HG03469 (cell line): ENCODE data around the gene CINP.
"Not testable (repeated sequence)": the region's sequence is repeated elsewhere in the genome, so short reads cannot be mapped to it uniquely, and the experiment has no call there.

ENCODE experiments used
- ATAC-seq: cut with Tn5 transposase; IDR thresholded peaks from one replicate; pipeline ENCODE4 v1.9.1; 2021; ENCODE audit warnings: mild to moderate bottlenecking, moderate library complexity, moderate number of reproducible peaks; ENCODE audit not compliant: unreplicated experiment

Gene CINP

GRCh38 chr14:102321456-102322422 is 41.0 kb downstream of the CINP start:
- ATAC-seq, result no peak

DNA sequence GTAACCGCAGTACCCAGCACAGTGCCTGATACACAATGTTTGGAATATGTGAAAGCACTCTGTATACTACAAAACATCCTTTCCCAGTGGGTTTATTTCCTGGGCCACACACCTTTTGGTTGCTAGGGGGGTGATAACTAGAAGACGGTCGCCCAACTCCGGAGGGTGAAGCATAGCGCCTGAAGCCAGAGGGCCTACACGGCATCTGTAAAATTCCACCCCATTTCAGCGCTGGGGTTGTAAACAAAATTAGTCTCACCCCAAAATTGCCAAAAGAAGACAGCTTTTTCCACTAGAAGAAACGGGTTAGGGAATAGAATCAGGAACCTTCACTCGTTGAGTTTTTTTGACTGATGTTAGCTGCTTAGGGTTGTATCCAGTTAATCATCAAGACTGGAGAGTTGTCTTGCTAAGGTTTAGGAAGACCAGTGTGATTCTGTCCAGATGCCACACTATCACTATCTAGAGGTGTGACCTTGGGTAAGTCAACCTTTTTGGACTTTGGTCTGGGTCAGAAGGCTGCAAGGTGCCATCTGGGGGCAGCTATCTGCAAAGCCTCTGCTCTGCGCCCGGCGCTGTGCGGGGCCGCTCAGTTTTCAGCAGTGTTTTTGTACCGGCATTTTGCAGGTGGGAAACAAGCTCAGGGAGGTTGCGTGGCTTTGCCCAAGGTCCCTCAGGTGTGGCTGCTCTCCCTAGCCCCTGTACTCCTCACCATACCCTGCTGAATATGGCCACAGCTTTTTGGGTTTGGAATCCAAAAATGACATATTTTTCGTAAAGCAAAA is 41.8 kb downstream of the CINP start:
- ATAC-seq, result no peak

- peak; percentile 6 for ATAC-seq
These were observed 42.5 kb downstream of the CINP start for GRCh38 chr14:102320033-102320660.

GRCh38 chr14:102319351-102320032 is 43.2 kb downstream of the CINP start, which contains the start of gene ZNF839:
TSS of gene ZNF839 (plus strand) at chr14:102319746. CDS start at chr14:102319766, 20 bp downstream.
- peak; percentile 40 for ATAC-seq

DNA sequence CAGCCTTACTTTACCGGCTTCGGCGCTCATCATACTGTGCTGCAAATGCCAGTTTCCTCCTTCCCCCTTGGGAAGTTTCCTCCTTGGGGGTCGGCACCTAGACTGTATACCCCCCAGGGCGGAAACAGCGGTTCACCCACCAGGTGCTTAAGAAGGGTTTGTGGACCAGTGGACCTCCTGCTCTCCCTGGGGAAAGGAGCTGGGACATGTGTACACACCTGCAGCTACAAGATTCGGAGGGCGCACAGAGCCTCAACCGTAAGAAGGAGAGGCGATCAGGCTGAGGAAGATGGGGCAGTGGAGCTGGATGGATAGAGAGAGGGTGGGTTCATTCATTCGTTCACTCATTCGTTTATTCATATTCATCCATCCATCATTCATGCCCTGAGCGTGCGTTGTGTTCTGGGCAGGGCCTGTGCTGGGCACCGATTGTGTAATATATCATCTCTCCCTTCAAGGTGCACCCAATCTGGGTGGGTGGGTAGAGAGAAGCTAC is 43.9 kb downstream of the CINP start:
- ATAC-seq, result no peak

GRCh38 chr14:102317564-102318248 is 45.0 kb downstream of the CINP start:
- ATAC-seq, result no peak

DNA sequence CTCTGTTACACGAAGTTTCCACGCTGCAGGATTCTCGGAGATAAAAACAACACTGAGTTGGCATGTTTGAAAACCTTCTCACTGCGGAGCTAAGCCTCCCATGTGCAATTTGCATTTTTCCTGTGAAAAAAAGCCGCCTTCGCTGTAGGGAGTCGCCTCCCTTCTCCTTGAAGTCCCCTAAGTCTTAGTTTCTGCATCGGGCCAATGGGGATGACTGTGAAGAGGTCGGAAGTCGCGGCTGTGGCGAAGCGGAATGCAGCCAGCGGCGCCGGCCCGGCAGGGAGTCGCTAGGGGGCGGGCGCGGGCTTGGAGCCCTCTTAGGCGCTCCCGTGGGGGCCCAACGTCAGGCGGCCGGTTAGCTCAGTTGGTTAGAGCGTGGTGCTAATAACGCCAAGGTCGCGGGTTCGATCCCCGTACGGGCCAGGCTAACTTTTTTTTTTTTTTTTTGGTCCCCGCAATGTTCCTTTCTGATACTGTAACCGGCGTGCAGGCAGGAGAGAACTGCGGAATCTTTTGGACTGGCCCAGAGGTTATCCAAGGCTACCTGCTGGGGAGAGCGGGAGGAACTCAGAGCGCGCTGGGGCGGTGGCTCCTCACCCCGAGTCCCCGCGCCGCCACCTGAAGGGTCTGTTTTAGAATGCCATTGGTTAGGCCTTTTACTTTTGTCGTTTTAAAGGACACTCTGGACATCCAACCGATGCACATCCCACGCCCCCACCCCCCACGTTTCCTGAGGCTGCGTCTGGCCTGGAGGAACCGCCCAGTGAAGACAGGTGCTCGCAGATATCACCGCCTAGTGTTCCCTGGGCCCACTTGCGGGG is 45.7 kb downstream of the CINP start:
- ATAC-seq, result peak; percentile 55

DNA sequence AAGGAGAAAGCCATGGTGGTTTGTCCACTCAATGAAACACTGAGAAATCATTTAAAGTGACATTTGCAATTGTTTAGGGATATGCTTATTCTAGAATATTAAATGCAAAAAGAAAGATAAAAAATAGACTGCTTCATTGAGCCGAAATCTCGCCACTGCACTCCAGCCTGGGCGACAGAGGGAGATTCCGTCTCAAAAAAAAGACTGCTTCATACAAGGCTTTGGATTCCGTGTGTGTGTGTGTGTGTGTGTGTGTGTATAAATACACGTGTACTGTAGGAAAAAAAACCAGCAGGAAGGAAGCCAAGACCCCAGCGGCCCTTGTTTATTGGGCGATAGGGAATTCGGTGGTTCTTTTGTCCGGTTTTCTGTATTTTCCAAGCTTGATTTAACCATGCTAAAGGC is 46.4 kb downstream of the CINP start:
- no peak for ATAC-seq

GRCh38 chr14:102315121-102315520 is 47.6 kb downstream of the CINP start:
- ATAC-seq, result no peak

GRCh38 chr14:102314242-102315011 is 48.3 kb downstream of the CINP start:
- ATAC-seq, result no peak

GRCh38 chr14:102304611-102305506 is 57.8 kb downstream of the CINP start, which contains the start of gene MOK:
TSS of gene MOK (minus strand) at chr14:102305164. CDS start at chr14:102304968, 196 bp downstream.
- ATAC-seq, result peak; percentile 94

DNA sequence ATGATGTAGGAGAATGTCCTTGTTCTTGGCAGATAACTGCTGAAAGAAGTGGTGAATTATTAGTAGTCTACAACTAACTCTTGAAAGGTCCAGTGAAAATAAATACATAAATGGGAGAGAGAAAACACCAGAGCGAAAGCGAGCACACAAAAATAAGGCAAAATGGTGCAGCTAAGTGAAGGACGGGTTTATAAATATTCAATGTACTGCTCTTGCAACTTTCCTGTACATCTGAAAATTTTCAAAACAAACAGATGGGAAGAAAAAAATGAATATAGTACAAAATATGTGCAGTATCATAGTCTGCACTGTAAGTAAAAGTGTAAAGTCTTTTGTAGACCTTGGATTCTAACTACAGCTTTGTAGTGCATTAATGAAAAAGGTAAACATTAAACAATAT is 59.0 kb downstream of the CINP start:
- no peak for ATAC-seq

DNA sequence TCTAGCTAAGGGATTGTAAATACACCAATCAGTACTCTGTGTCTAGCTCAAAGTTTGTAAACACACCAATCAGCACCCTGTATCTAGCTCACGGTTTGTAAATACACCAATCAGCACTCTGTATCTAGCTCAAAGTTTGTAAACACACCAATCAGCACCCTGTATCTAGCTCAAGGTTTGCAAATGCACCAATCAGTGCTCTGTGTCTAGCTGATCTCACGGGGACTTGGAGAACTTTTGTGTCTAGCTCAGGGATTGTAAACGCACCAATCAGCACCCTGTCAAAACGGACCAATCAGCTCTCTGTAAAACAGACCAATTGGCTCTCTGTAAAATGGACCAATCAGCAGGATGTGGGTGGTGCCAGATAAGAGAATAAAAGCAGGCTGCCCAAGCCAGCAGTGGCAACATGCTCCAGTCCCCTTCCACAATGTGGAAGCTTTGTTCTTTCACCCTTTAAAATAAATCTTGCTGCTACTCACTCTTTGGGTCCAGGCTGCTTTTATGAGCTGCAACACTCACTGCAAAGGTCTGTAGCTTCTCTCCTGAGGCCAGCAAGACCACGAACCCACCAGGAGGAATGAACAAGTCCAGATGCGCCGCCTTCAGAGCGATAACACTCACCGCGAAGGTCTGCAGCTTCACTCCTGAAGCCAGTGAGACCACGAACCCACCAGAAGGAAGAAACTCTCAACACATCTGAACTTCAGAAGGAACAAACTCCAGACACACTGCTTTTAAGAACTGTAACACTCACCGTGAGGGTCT is 64.2 kb downstream of the CINP start:
- not testable (repeated sequence) for ATAC-seq
